ENCODE results near the gene ZNF644. TPM values are rescaled to one million over a fixed set of nuclear protein-coding genes. Genes with fewer than 3 reads are reported as not detected.
"Not testable (repeated sequence)": the region's sequence is repeated elsewhere in the genome, so short reads cannot be mapped to it uniquely, and the experiment has no call there.

Gene ZNF644
- total RNA-seq, 1 donor: 58.8 TPM

- TF ChIP-seq CTCF (IDR thresholded peaks at IDR 0.05; ENCODE audit: insufficient read depth, low read length): no peak
- DNase-seq (ENCODE audit: low read depth): no peak
- no peak overlapping the region for H3K4me3 ChIP-seq (ENCODE audit: low read depth, low read length)
Observed at GRCh38 chr1:91054780-91055481, 33.1 kb upstream of the ZNF644 start.

GRCh38 chr1:91053630-91054029 lies 31.8 kb upstream of the ZNF644 start:
- no peak for DNase-seq (ENCODE audit: low read depth)
- no peak for TF ChIP-seq CTCF (IDR thresholded peaks at IDR 0.05; ENCODE audit: insufficient read depth, low read length)
- H3K4me3 ChIP-seq (ENCODE audit: low read depth, low read length): no peak overlapping the region

GRCh38 chr1:91049551-91049950 lies 27.7 kb upstream of the ZNF644 start:
- DNase-seq (ENCODE audit: low read depth); H3K4me3 ChIP-seq (ENCODE audit: low read depth, low read length): not testable (repeated sequence)

GRCh38 chr1:91046766-91047165 lies 24.9 kb upstream of the ZNF644 start:
- no peak for DNase-seq (ENCODE audit: low read depth)
- H3K4me3 ChIP-seq (ENCODE audit: low read depth, low read length): no peak overlapping the region
- TF ChIP-seq CTCF (IDR thresholded peaks at IDR 0.05; ENCODE audit: insufficient read depth, low read length): no peak

GRCh38 chr1:91045284-91045683 lies 23.4 kb upstream of the ZNF644 start:
- no peak for TF ChIP-seq CTCF (IDR thresholded peaks at IDR 0.05; ENCODE audit: insufficient read depth, low read length)

GRCh38 chr1:91044776-91045175 lies 22.9 kb upstream of the ZNF644 start:
- DNase-seq (ENCODE audit: low read depth); H3K4me3 ChIP-seq (ENCODE audit: low read depth, low read length): not testable (repeated sequence)

More at GRCh38 chr1:91045284-91045683, 23.4 kb upstream of the ZNF644 start:
- no peak for DNase-seq (ENCODE audit: low read depth)
- H3K4me3 ChIP-seq (ENCODE audit: low read depth, low read length): no peak overlapping the region

GRCh38 chr1:91042372-91042771 lies 20.5 kb upstream of the ZNF644 start:
- not testable (repeated sequence) for DNase-seq (ENCODE audit: low read depth); H3K4me3 ChIP-seq (ENCODE audit: low read depth, low read length)

- TF ChIP-seq CTCF (IDR thresholded peaks at IDR 0.05; ENCODE audit: insufficient read depth, low read length): no peak
- no peak for DNase-seq (ENCODE audit: low read depth)
Observed at GRCh38 chr1:91038582-91038981, 16.7 kb upstream of the ZNF644 start.

More at GRCh38 chr1:91038582-91038981, 16.7 kb upstream of the ZNF644 start:
- H3K4me3 ChIP-seq (ENCODE audit: low read depth, low read length): no peak overlapping the region

Measured in fibroblast of the aortic adventitia (primary cell).